A549 (cell line): ENCODE results near the gene SLC25A46. TPM values are rescaled to one million over a fixed set of nuclear protein-coding genes. Genes with fewer than 3 reads are reported as not detected.
"Not testable (repeated sequence)": the region's sequence is repeated elsewhere in the genome, so short reads cannot be mapped to it uniquely, and the experiment has no call there.

ENCODE experiments used
- ATAC-seq, 2 experiments: fragments of 200-7000 bp in 1 of 2; fragments of >200 bp in 1 of 2; cut with Nextera tagmentation in 1 of 2; cut with Tn5 transposase in 1 of 2; 3 replicates each; pipeline versions ENCODE4 v1.8.0 to v1.9.1; 2018 to 2020; ENCODE audit warnings: mild to moderate bottlenecking in 1 of 2, moderate library complexity in 1 of 2
- CTCF ChIA-PET: fragments of 300-600 bp; sonication (Branson Sonifier 250); formaldehyde crosslinking; extraction: SDS; loops from one replicate; lab custom pipeline; 2021; ENCODE audit warnings: antibody characterized with exemption, inconsistent platforms; lab: Yijun Ruan, JAX
- POLR2A ChIA-PET: fragments of 350-600 bp; formaldehyde crosslinking; extraction: SDS; loops from one replicate; lab custom pipeline; 2021; ENCODE audit warnings: antibody characterized with exemption, inconsistent platforms; lab: Yijun Ruan, JAX
- DNase-seq, 2 experiments: peaks; one replicate each; pipeline versions ENCODE4 v3.0.0 to v3.0.0-alpha.2; 2011 to 2016; ENCODE audit warnings: low read depth in 1 of 2, low spot score in 1 of 2
- FAIRE-seq: peaks from 2 replicates; lab custom pipeline; 2011; peaks lifted over from hg19 to GRCh38; lab: Jason Lieb, UNC
- H3K27ac ChIP-seq, 2 experiments: fragments of >200 bp; sonication (Bioruptor Twin); formaldehyde crosslinking; 3 replicates each; pipeline ENCODE4 v1.5.1; 2016 to 2017
- H3K4me1 ChIP-seq: fragments of >200 bp; sonication (Bioruptor Twin); formaldehyde crosslinking; 3 replicates; pipeline ENCODE4 v1.6.1; 2016
- H3K4me2 ChIP-seq: fragments of >200 bp; sonication (Bioruptor Twin); formaldehyde crosslinking; 3 replicates; pipeline ENCODE4 v1.6.1; 2016
- H3K4me3 ChIP-seq: fragments of >200 bp; sonication (Bioruptor Twin); formaldehyde crosslinking; 3 replicates; pipeline ENCODE4 v1.5.1; 2016
- H3K9me3 ChIP-seq: fragments of >200 bp; sonication (Bioruptor Twin); formaldehyde crosslinking; 3 replicates; pipeline ENCODE4 v1.6.1; 2016
- BCL3 ChIP-seq: fragments of >200 bp; sonication (Bioruptor Twin); formaldehyde crosslinking; IDR thresholded peaks from 3 replicates; pipeline ENCODE4 v1.6.1; 2016
- BHLHE40 ChIP-seq: IDR thresholded peaks from 2 replicates; pipeline ENCODE4 v1.6.1; 2012; ENCODE audit warnings: low read depth, low read length, inconsistent platforms
- CBX2 ChIP-seq: fragments of 200-600 bp; sonication (generic); IDR thresholded peaks from 2 replicates; pipeline ENCODE4 v1.6.1; 2016; ENCODE audit warnings: low read depth, mild to moderate bottlenecking, borderline replicate concordance
- CBX8 ChIP-seq: fragments of 200-600 bp; sonication (generic); IDR thresholded peaks from 2 replicates; pipeline ENCODE4 v1.6.1; 2016
- CHD2 ChIP-seq: fragments of 150-350 bp; IDR thresholded peaks from 2 replicates; pipeline ENCODE4 v1.6.1; 2014; ENCODE audit warnings: low read length; ENCODE audit not compliant: partially characterized antibody
- CHD4 ChIP-seq: fragments of 200-600 bp; sonication (generic); IDR thresholded peaks from 2 replicates; pipeline ENCODE4 v1.6.1; 2016; ENCODE audit warnings: antibody characterized with exemption, mild to moderate bottlenecking, borderline replicate concordance
- E2F6 ChIP-seq: IDR thresholded peaks from 2 replicates; pipeline ENCODE4 v1.6.1; 2012; ENCODE audit warnings: low read depth, borderline replicate concordance
- EHMT2 ChIP-seq: fragments of 200-600 bp; sonication (generic); IDR thresholded peaks from 2 replicates; pipeline ENCODE4 v1.6.1; 2016; ENCODE audit warnings: antibody characterized with exemption, low read depth, mild to moderate bottlenecking, moderate library complexity
- EP300 ChIP-seq, 2 experiments: fragments of >200 bp; sonication (Bioruptor Twin); formaldehyde crosslinking; IDR thresholded peaks; 2 replicates in 1 of 2; 3 replicates in 1 of 2; pipeline ENCODE4 v1.6.1; 2016 to 2017
- HEYL ChIP-seq: fragments of 250-450 bp; sonication (Bioruptor Pico); IDR thresholded peaks from 2 replicates; pipeline ENCODE4 v1.8.0; 2021; ENCODE audit warnings: mild to moderate bottlenecking, moderate library complexity
- HOXB5 ChIP-seq: fragments of 250-450 bp; sonication (Bioruptor Pico); IDR thresholded peaks from 2 replicates; pipeline ENCODE4 v1.5.0; 2020; ENCODE audit warnings: mild to moderate bottlenecking, moderate library complexity
- JUN ChIP-seq, 2 experiments: fragments of >200 bp; sonication (Bioruptor Twin); formaldehyde crosslinking; IDR thresholded peaks; 2 replicates in 1 of 2; 3 replicates in 1 of 2; pipeline ENCODE4 v1.6.1; 2016 to 2017
- KDM5A ChIP-seq: fragments of 200-600 bp; sonication (generic); IDR thresholded peaks from 2 replicates; pipeline ENCODE4 v1.6.1; 2016; ENCODE audit warnings: antibody characterized with exemption, mild to moderate bottlenecking
- MAX ChIP-seq: IDR thresholded peaks from 2 replicates; pipeline ENCODE4 v1.6.1; 2012
- MAZ ChIP-seq: fragments of 150-350 bp; IDR thresholded peaks from 2 replicates; pipeline ENCODE4 v1.6.1; 2014; ENCODE audit warnings: antibody characterized with exemption, low read depth, low read length, borderline replicate concordance
- NFE2L2 ChIP-seq: fragments of 150-350 bp; conservative IDR thresholded peaks from 2 replicates; pipeline ENCODE4 v1.6.1; 2014; ENCODE audit warnings: low read length
- NPAS2 ChIP-seq: fragments of 250-450 bp; sonication (Bioruptor Pico); IDR thresholded peaks from 2 replicates; pipeline ENCODE4 v1.8.0; 2022; ENCODE audit warnings: mild to moderate bottlenecking, moderate library complexity, borderline replicate concordance
- PHF8 ChIP-seq: fragments of 200-600 bp; sonication (generic); IDR thresholded peaks from 2 replicates; pipeline ENCODE4 v1.6.1; 2016; ENCODE audit warnings: low read depth, mild to moderate bottlenecking, antibody characterized with exemption, moderate library complexity, borderline replicate concordance
- POLR2A ChIP-seq: IDR thresholded peaks from 2 replicates; pipeline ENCODE4 v1.6.1; 2012; ENCODE audit warnings: mild to moderate bottlenecking, low read length
- RAD21 ChIP-seq, 2 experiments: fragments of >200 bp in 1 of 2; sonication (Bioruptor Twin) in 1 of 2; formaldehyde crosslinking in 1 of 2; IDR thresholded peaks in 1 of 2; conservative IDR thresholded peaks in 1 of 2; 2 replicates in 1 of 2; 3 replicates in 1 of 2; pipeline ENCODE4 v1.6.1; 2012 to 2018; ENCODE audit warnings: inconsistent platforms in 1 of 2
- RARB ChIP-seq: fragments of 250-450 bp; sonication (Bioruptor Pico); IDR thresholded peaks from 2 replicates; pipeline ENCODE4 v1.8.0; 2021; ENCODE audit warnings: mild to moderate bottlenecking, moderate library complexity
- RNF2 ChIP-seq: fragments of 200-600 bp; sonication (generic); IDR thresholded peaks from 2 replicates; pipeline ENCODE4 v1.6.1; 2016; ENCODE audit warnings: low read depth, mild to moderate bottlenecking, antibody characterized with exemption, moderate library complexity, borderline replicate concordance
- USF2 ChIP-seq: fragments of 450-650 bp; IDR thresholded peaks from 2 replicates; pipeline ENCODE4 v1.6.1; 2014; ENCODE audit warnings: antibody characterized with exemption
- ZFP36 ChIP-seq: fragments of 450-650 bp; IDR thresholded peaks from 2 replicates; pipeline ENCODE4 v1.6.1; 2014; ENCODE audit warnings: borderline replicate concordance; ENCODE audit not compliant: partially characterized antibody
- ZNF302 ChIP-seq: fragments of 250-450 bp; sonication (Bioruptor Pico); IDR thresholded peaks from 2 replicates; pipeline ENCODE4 v1.9.0; 2021; ENCODE audit warnings: inconsistent platforms, mild to moderate bottlenecking, moderate library complexity
- ZSCAN20 ChIP-seq: fragments of 250-450 bp; sonication (Bioruptor Pico); IDR thresholded peaks from 2 replicates; pipeline ENCODE4 v1.8.0; 2022; ENCODE audit warnings: mild to moderate bottlenecking, moderate library complexity
- WGBS: methylation state at CpG from one replicate; pipeline ENCODE4 v1.1.6; 2017; ENCODE audit errors: missing lambda C conversion rate; 5-methylcytosine and 5-hydroxymethylcytosine counted together
- polyA minus RNA-seq: library from RNA; depleted of rRNA, polyadenylated mRNA; stranded (reverse); fragments of >200 nt; gene quantifications from 2 replicates; pipeline ENCODE4 v1.2.3, GENCODE V29; 2011; rRNA and poly(A)+ RNA removed
- polyA plus RNA-seq, 4 experiments: library from polyadenylated mRNA; depleted of rRNA in 3 of 4; stranded (reverse); fragments of >200 nt; fragmentation: RNase III in 1 of 4; extraction: RNeasy Plus Mini Kit Qiagen cat#74134 plus additional on column Dnase treatment in 1 of 4; gene quantifications; 2 replicates in 3 of 4; 3 replicates in 1 of 4; pipeline ENCODE4 v1.2.3, GENCODE V29; 2011 to 2017

The SLC25A46 gene
- 32.5 and 41.7 TPM in 2 replicates for polyA plus RNA-seq (2011; rRNA removed)
- polyA plus RNA-seq (2012; cell fraction: cytosol; rRNA removed) = 12.8 and 17.2 TPM in 2 replicates
- 7.9 and 8.4 TPM in 2 replicates for polyA plus RNA-seq (2012; cell fraction: nucleus; rRNA removed)
- 28.1 to 29.2 TPM (median 28.2 TPM) in 3 replicates for polyA plus RNA-seq (2017; fragmentation: RNase III; extraction: RNeasy Plus Mini Kit Qiagen cat#74134 plus additional on column Dnase treatment)
- polyA minus RNA-seq = 11.6 and 15.3 TPM in 2 replicates

DNA sequence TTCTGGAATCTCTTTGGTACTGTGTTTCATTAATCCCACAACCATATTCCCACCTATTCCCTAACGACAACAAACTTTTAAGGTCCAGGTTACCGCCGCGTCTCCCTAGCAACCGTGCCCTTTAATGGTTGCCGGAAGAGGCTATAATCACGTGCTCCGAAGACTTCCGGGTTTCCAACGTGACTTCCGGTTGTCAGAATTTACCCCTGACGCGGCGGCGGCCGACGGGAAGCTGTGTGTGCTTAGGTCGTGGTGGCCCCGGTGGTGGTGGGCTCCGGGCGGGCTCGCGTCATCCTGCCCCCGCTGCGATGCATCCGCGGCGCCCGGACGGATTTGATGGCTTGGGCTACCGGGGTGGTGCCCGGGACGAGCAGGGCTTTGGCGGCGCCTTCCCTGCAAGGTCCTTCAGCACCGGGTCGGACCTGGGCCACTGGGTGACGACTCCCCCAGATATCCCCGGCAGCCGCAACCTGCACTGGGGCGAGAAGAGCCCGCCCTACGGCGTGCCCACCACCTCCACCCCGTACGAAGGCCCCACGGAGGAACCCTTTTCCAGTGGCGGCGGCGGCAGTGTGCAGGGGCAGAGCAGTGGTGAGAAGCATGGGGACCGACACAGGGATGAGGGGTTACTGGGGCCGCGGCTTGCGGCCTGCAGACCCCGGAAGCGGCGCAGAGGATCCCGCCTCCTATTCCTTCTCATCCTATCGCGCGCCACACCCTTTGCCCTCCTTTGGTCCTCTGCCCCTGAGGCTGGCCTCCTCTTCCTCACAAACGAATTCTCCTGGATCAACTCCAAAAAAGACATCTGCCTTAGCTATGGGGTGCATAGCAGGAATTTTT lies at the start of gene SLC25A46:
Gene SLC25A46 (plus strand): TSS at position 196 of the 840 bp plus-strand sequence. CDS start 113 bp downstream, at position 309.
- FAIRE-seq (no peak), ATAC-seq (peak; percentile 97), DNase-seq (peak; percentile 79 to 89)
- ChIA-PET POLR2A (no interaction called here), CTCF (interaction anchor here (1.4 kb wide), 1 partner anchor 19 kb away, joined by 3 read pairs; no protein-coding TSS in a partner anchor)
- TF ChIP-seq JUN (IDR thresholded peaks at IDR 0.05) (peak; percentile 33 to 75; a peak in 3 of 5 replicates), KDM5A (peak; percentile 50; the same call in 1 of the 2 replicates), POLR2A (peak; percentile 70), BHLHE40 (0 out of 2 replicates have a peak, but pooled peaks have one; percentile 42), BCL3 (peak; percentile 55; the same call in 1 of the 3 replicates), ZFP36 (no peak), MAX (peak; percentile 77), EHMT2 (no peak), PHF8 (peak; percentile 88), USF2 (peak; percentile 96)
- H3K4me2 ChIP-seq = peak within 1 kb of the TSS; percentile 88
- WGBS = 2% methylated on average over 49 of the region's 62 CpGs
- peaks cover 7% of the 10 kb centered on the region; the same call in 1 of the 3 replicates for H3K4me1 ChIP-seq
- peak within 1 kb of the TSS; percentile 74 to 93 for H3K27ac ChIP-seq
- H3K9me3 ChIP-seq = no peaks in the 10 kb centered on the region
- H3K4me3 ChIP-seq = peak within 1 kb of the TSS; percentile 82

GRCh38 chr5:110690587-110690986 lies 48.2 kb upstream of the SLC25A46 start:
- DNase-seq, H3K9me3 ChIP-seq, H3K27ac ChIP-seq, CTCF ChIA-PET, H3K4me3 ChIP-seq, ATAC-seq, H3K4me2 ChIP-seq, FAIRE-seq, POLR2A ChIA-PET, H3K4me1 ChIP-seq: not testable (repeated sequence)
- WGBS = 29% methylated on average over 1 of the region's 1 CpG

GRCh38 chr5:110692669-110693068 lies 46.1 kb upstream of the SLC25A46 start:
- H3K9me3 ChIP-seq, DNase-seq, FAIRE-seq, H3K4me3 ChIP-seq, POLR2A ChIA-PET, H3K27ac ChIP-seq, ATAC-seq, H3K4me1 ChIP-seq, H3K4me2 ChIP-seq: not testable (repeated sequence)
- 0% methylated on average over 5 of the region's 5 CpGs for WGBS
- CTCF ChIA-PET = interaction anchor here (0.6 kb wide), 1 partner anchor 21 kb away, joined by 3 read pairs; no protein-coding TSS in a partner anchor

DNA sequence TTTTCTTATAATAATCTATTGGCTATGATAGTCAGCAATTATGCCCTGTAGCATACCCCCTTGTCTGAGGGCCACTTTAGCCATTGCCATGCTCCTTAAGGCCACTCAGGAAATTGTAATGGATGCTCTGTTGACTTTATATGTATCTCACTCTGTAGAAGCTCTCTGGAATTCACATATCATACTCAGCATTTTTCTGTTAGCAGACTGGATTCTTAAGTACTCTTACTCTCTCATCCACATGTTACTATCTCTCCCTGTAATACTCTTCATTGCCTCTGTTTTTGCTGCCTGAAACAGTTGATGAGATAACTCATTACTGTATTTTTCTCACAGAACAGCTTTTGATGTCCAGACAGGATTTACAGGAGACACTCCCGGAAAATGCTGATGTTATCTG lies 36.5 kb upstream of the SLC25A46 start:
- H3K27ac ChIP-seq = no peak overlapping the region
- no peaks in the 10 kb centered on the region for H3K4me1 ChIP-seq
- no peaks in the 10 kb centered on the region for H3K9me3 ChIP-seq
- FAIRE-seq (no peak), DNase-seq (no peak), ATAC-seq (no peak)
- ChIA-PET CTCF (interaction anchor here (1.3 kb wide), 1 partner anchor 14 kb away, joined by 3 read pairs; no protein-coding TSS in a partner anchor), POLR2A (no interaction called here)
- H3K4me3 ChIP-seq = no peak overlapping the region
- 45% methylated on average over 1 of the region's 1 CpG for WGBS
- no peak overlapping the region for H3K4me2 ChIP-seq
- TF ChIP-seq ZSCAN20 (CRISPR knock-in tag) (no peak), HEYL (CRISPR knock-in tag) (no peak), RNF2 (no peak), CBX2 (no peak), BHLHE40 (no peak), HOXB5 (CRISPR knock-in tag) (no peak), MAZ (no peak), KDM5A (no peak), RARB (CRISPR knock-in tag) (no peak), NPAS2 (CRISPR knock-in tag) (no peak), EP300 (IDR thresholded peaks at IDR 0.05) (no peak), RAD21 (conservative IDR thresholded peaks at IDR 0.05 in 1 of 2, IDR thresholded peaks at IDR 0.05 in 1 of 2) (no peak), CHD2 (no peak), CHD4 (no peak), ZNF302 (CRISPR knock-in tag) (no peak), E2F6 (no peak), CBX8 (no peak), NFE2L2 (no peak)
